Activated CD4-positive, alpha-beta T cell treated with anti-CD3 and anti-CD28 coated beads, Interleukin-2, amount 10 ng/mL, durations not matched to agents 7 days and 5 days (primary cell): Measurements from ENCODE around the gene MAP3K3. TPM values are rescaled to one million over a fixed set of nuclear protein-coding genes. Genes with fewer than 3 reads are reported as not detected.

Experiments
- CTCF ChIA-PET: fragments of 350-600 bp; sonication (Branson Sonifier 250); formaldehyde crosslinking; loops from one replicate; lab custom pipeline; 2021; ENCODE audit warnings: antibody characterized with exemption; lab: Charles Lee
- POLR2A ChIA-PET: fragments of 350-600 bp; sonication (Branson Sonifier 250); formaldehyde crosslinking; loops from one replicate; lab custom pipeline; 2021; ENCODE audit warnings: antibody characterized with exemption; lab: Charles Lee
- DNase-seq: peaks from one replicate; pipeline ENCODE4 v3.0.0-alpha.2; 2020
- H3K27ac Mint-ChIP-seq: one replicate; pipeline ENCODE4 v1.8.0; 2021; ENCODE audit warnings: mild to moderate bottlenecking, moderate library complexity, mixed read lengths
- H3K27me3 Mint-ChIP-seq: one replicate; pipeline ENCODE4 v1.8.0; 2021; ENCODE audit warnings: mixed read lengths
- H3K36me3 Mint-ChIP-seq: one replicate; pipeline ENCODE4 v1.8.0; 2021; ENCODE audit warnings: low read depth, mixed read lengths
- H3K4me1 Mint-ChIP-seq: one replicate; pipeline ENCODE4 v1.8.0; 2021; ENCODE audit warnings: mixed read lengths
- H3K4me3 Mint-ChIP-seq: one replicate; pipeline ENCODE4 v1.8.0; 2021; ENCODE audit warnings: mild to moderate bottlenecking, moderate library complexity, mixed read lengths
- H3K9me3 Mint-ChIP-seq: one replicate; pipeline ENCODE4 v1.8.0; 2021; ENCODE audit warnings: mixed read lengths
- total RNA-seq, 2 experiments: library from RNA; stranded (reverse); gene quantifications; one replicate each; pipeline ENCODE4 v1.2.3, GENCODE V29; 2021

Gene MAP3K3
- total RNA-seq, result 10 to 100 TPM; 38.7 to 40.3 TPM

- no peaks in the 10 kb centered on the region for H3K36me3 Mint-ChIP-seq
- DNase-seq, result peak; percentile 99
Observed at GRCh38 chr17:63621684-63622573, at the start of gene MAP3K3. Gene MAP3K3, plus strand, starts transcription at chr17:63622417. Its CDS starts 343 bp downstream, at chr17:63622760.

GRCh38 chr17:63573634-63574033 lies 48.6 kb upstream of the MAP3K3 start:
- Mint-ChIP-seq H3K9me3 (no peaks in the 10 kb centered on the region), H3K36me3 (peaks cover 15% of the 10 kb centered on the region), H3K27ac (no peak overlapping the region), H3K4me1 (peaks cover 16% of the 10 kb centered on the region), H3K27me3 (no peaks in the 10 kb centered on the region), H3K4me3 (no peak overlapping the region)
- no peak for DNase-seq
- ChIA-PET POLR2A (no interaction called here), CTCF (interaction anchor here (0.6 to 0.7 kb wide), 2 partner anchors 15 to 188 kb away, joined by 3 read pairs; no protein-coding TSS in a partner anchor)

More at GRCh38 chr17:63621684-63622573, at the start of gene MAP3K3:
- Mint-ChIP-seq H3K27ac (peak within 1 kb of the TSS; percentile 95), H3K4me1 (peaks cover 34% of the 10 kb centered on the region), H3K9me3 (no peaks in the 10 kb centered on the region), H3K27me3 (peaks cover 4% of the 10 kb centered on the region), H3K4me3 (peak within 1 kb of the TSS; percentile 95)
- POLR2A ChIA-PET, result interaction anchor here (0.5 to 1.0 kb wide), 5 partner anchors 10 to 204 kb away, joined by 3 to 7 read pairs (median 3); partner anchors contain the start of gene STRADA
- CTCF ChIA-PET, result interaction anchor here (0.6 to 4.1 kb wide), 12 partner anchors 11 to 222 kb away, joined by 3 to 46 read pairs (median 4); no protein-coding TSS in a partner anchor

DNA sequence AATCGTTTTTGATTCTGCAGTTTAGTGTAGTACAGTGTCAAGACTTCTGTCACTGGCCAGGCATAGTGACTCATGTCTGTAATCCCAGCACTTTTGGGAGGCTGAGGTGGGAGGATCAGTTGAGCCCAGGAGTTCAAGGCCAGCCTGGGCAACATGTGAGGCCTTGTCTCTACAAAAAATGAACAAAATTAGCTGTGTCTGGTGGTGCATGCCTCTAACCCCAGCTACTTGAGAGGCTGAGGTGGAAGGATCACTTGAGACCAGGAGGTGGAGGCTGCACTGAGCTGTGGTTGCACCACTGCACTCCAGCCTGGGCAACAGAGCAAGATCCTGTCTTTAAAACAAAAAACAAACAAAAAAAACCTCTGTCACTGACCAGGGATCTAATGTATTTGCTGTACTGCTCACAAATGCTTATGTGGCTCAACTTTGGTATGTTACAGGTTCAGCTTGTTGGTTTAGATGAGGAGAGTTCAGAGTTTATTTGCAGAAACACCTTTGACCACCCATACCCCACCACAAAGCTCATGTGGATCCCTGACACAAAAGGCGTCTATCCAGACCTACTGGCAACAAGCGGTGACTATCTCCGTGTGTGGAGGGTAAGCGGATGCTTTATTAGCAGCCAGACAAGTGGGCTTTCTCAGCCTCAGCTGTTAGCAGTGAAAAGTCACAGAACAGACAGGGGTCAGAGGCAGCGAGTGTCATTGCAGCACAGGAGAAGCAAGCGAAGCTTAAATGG lies 44.0 kb upstream of the MAP3K3 start:
- Mint-ChIP-seq H3K36me3 (peaks cover 34% of the 10 kb centered on the region), H3K27ac (no peak overlapping the region), H3K27me3 (no peaks in the 10 kb centered on the region), H3K9me3 (no peaks in the 10 kb centered on the region), H3K4me1 (peaks cover 3% of the 10 kb centered on the region), H3K4me3 (no peak overlapping the region)
- ChIA-PET CTCF (interaction anchor here (2.0 kb wide), 1 partner anchor 13 kb away, joined by 5 read pairs; no protein-coding TSS in a partner anchor), POLR2A (no interaction called here)
- no peak for DNase-seq

- ChIA-PET POLR2A (interaction anchor here (0.6 kb wide), 1 partner anchor 580 kb away, joined by 3 read pairs; no protein-coding TSS in a partner anchor), CTCF (interaction anchor here (2.0 kb wide), 1 partner anchor 13 kb away, joined by 5 read pairs; no protein-coding TSS in a partner anchor)
- H3K4me1 Mint-ChIP-seq, result peaks cover 4% of the 10 kb centered on the region
- no peaks in the 10 kb centered on the region for H3K27me3 Mint-ChIP-seq
- no peaks in the 10 kb centered on the region for H3K9me3 Mint-ChIP-seq
- H3K36me3 Mint-ChIP-seq, result peaks cover 39% of the 10 kb centered on the region
- H3K4me3 Mint-ChIP-seq, result no peak overlapping the region
- no peak overlapping the region for H3K27ac Mint-ChIP-seq
- no peak for DNase-seq
Observed at GRCh38 chr17:63578769-63579111, 43.5 kb upstream of the MAP3K3 start.

DNA sequence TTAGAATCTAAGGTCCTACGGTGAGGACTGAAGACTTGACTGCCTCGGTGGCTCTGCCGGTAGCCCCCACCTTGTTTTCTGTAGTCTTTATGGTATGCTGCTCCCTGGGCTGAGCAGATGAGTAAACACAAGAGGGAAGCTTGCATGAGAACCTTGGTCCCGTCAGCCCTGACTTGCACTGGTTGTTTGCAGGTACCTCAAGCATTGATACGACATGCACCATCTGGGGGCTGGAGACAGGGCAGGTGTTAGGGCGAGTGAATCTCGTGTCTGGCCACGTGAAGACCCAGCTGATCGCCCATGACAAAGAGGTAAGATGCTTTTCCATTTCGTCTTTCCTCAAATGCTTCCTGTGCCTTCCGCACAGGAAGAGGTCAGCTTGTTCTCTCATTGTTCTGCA lies 42.6 kb upstream of the MAP3K3 start:
- peaks cover 9% of the 10 kb centered on the region for H3K4me1 Mint-ChIP-seq
- no peaks in the 10 kb centered on the region for H3K9me3 Mint-ChIP-seq
- DNase-seq, result no peak
- H3K36me3 Mint-ChIP-seq, result peaks cover 41% of the 10 kb centered on the region
- CTCF ChIA-PET, result interaction anchor here (0.6 to 2.0 kb wide), 3 partner anchors 12 to 387 kb away, joined by 3 to 5 read pairs (median 4); no protein-coding TSS in a partner anchor
- H3K4me3 Mint-ChIP-seq, result no peak overlapping the region
- H3K27ac Mint-ChIP-seq, result no peak overlapping the region
- H3K27me3 Mint-ChIP-seq, result no peaks in the 10 kb centered on the region
- POLR2A ChIA-PET, result interaction anchor here (0.6 kb wide), 1 partner anchor 580 kb away, joined by 3 read pairs; no protein-coding TSS in a partner anchor

- Mint-ChIP-seq H3K9me3 (no peaks in the 10 kb centered on the region), H3K27me3 (no peaks in the 10 kb centered on the region), H3K36me3 (peaks cover 69% of the 10 kb centered on the region), H3K4me3 (no peak overlapping the region), H3K4me1 (peaks cover 21% of the 10 kb centered on the region), H3K27ac (no peak overlapping the region)
- POLR2A ChIA-PET, result no interaction called here
- DNase-seq, result no peak
- CTCF ChIA-PET, result interaction anchor here (1.7 kb wide), 1 partner anchor 153 kb away, joined by 4 read pairs; no protein-coding TSS in a partner anchor
Observed at GRCh38 chr17:63587770-63588169, 34.4 kb upstream of the MAP3K3 start.

- Mint-ChIP-seq H3K36me3 (peaks cover 63% of the 10 kb centered on the region), H3K27ac (no peak overlapping the region), H3K4me3 (no peak overlapping the region), H3K9me3 (no peaks in the 10 kb centered on the region), H3K27me3 (no peaks in the 10 kb centered on the region), H3K4me1 (peaks cover 19% of the 10 kb centered on the region)
- CTCF ChIA-PET, result interaction anchor here (0.7 to 1.7 kb wide), 2 partner anchors 19 to 154 kb away, joined by 3 to 4 read pairs; no protein-coding TSS in a partner anchor
- POLR2A ChIA-PET, result no interaction called here
- no peak for DNase-seq
Observed at GRCh38 chr17:63588797-63589196, 33.4 kb upstream of the MAP3K3 start.

GRCh38 chr17:63589646-63590045 lies 32.6 kb upstream of the MAP3K3 start:
- Mint-ChIP-seq H3K27me3 (no peaks in the 10 kb centered on the region), H3K4me1 (peaks cover 14% of the 10 kb centered on the region), H3K9me3 (no peaks in the 10 kb centered on the region), H3K36me3 (peaks cover 57% of the 10 kb centered on the region), H3K27ac (no peak overlapping the region), H3K4me3 (no peak overlapping the region)
- CTCF ChIA-PET, result interaction anchor here (1.9 kb wide), 1 partner anchor 12 kb away, joined by 5 read pairs; the partner anchor contains the start of gene TACO1
- DNase-seq, result no peak
- POLR2A ChIA-PET, result no interaction called here

DNA sequence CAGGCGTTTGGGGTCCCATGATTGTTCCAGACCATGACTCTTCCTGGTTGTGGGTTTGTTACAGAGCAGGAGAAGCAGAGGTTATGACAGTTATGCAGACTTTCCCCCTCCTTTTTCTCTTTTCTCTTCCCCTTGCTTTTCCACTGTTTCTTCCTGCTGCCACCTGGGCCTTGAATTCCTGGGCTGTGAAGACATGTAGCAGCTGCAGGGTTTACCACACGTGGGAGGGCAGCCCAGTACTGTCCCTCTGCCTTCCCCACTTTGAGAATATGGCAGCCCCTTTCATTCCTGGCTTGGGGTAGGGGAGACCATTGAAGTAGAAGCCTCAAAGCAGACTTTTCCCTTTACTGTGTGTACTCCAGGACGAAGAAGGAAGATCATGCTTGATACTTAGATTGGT lies 29.4 kb upstream of the MAP3K3 start:
- Mint-ChIP-seq H3K4me3 (no peak overlapping the region), H3K4me1 (peaks cover 11% of the 10 kb centered on the region)
- POLR2A ChIA-PET, result no interaction called here

DNA sequence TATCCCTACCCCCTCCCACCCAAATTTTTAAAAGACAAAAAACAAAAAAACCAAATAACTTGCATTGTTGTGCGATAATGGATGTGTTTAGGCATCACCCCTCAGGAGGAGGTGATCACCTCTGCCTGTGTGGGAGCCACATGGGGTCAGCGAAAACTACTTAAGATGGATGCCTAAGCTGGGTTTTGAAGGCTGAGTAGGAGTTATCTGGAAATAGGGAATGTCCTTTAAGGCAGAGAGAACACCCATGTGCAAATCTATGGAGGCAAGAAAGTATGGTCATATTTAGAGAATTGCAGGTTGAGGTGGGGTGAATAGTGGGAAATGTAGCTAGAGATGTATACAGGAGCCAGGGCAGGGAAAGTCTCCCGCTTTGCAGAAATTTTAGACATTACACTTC lies 27.1 kb upstream of the MAP3K3 start:
- H3K36me3 Mint-ChIP-seq, result peaks cover 24% of the 10 kb centered on the region
- H3K9me3 Mint-ChIP-seq, result no peaks in the 10 kb centered on the region
- no peak overlapping the region for H3K27ac Mint-ChIP-seq
- H3K4me1 Mint-ChIP-seq, result peaks cover 24% of the 10 kb centered on the region
- no peak overlapping the region for H3K4me3 Mint-ChIP-seq
- DNase-seq, result no peak
- ChIA-PET CTCF (interaction anchor here (0.8 kb wide), 1 partner anchor 10 kb away, joined by 3 read pairs; no protein-coding TSS in a partner anchor), POLR2A (no interaction called here)
- no peaks in the 10 kb centered on the region for H3K27me3 Mint-ChIP-seq

More for the DNA sequence above, 29.4 kb upstream of the MAP3K3 start:
- Mint-ChIP-seq H3K9me3 (no peaks in the 10 kb centered on the region), H3K27me3 (no peaks in the 10 kb centered on the region), H3K36me3 (peaks cover 42% of the 10 kb centered on the region), H3K27ac (no peak overlapping the region)
- CTCF ChIA-PET, result interaction anchor here (1.2 kb wide), 1 partner anchor 21 kb away, joined by 3 read pairs; no protein-coding TSS in a partner anchor
- DNase-seq, result no peak

GRCh38 chr17:63596856-63597586 lies 25.2 kb upstream of the MAP3K3 start:
- peaks cover 13% of the 10 kb centered on the region for H3K36me3 Mint-ChIP-seq
- H3K27ac Mint-ChIP-seq, result peak overlapping the region; percentile 34
- H3K4me1 Mint-ChIP-seq, result peaks cover 36% of the 10 kb centered on the region
- H3K4me3 Mint-ChIP-seq, result no peak overlapping the region
- ChIA-PET CTCF (interaction anchor here (1.4 to 2.0 kb wide), 2 partner anchors 15 to 25 kb away, joined by 6 to 8 read pairs; partner anchors contain the start of gene MAP3K3), POLR2A (interaction anchor here (0.6 to 0.7 kb wide), 2 partner anchors 12 to 16 kb away, joined by 3 read pairs; no protein-coding TSS in a partner anchor)
- H3K27me3 Mint-ChIP-seq, result no peaks in the 10 kb centered on the region
- DNase-seq, result no peak
- no peaks in the 10 kb centered on the region for H3K9me3 Mint-ChIP-seq
